ENCODE measurements around the gene SZRD1. TPM values are rescaled to one million over a fixed set of nuclear protein-coding genes. Genes with fewer than 3 reads are reported as not detected.

Gene SZRD1
- total and polyA plus RNA-seq, 2 of the 8 experiments (the other 6 are each of a cell fraction or from before 2014, with no cell fraction given) = 97.8 to 108 TPM

GRCh38 chr1:16367258-16367967, 371 bp downstream of the SZRD1 start (continued):
- no peak for TF ChIP-seq POU5F1 (IDR thresholded peaks at IDR 0.05; ENCODE audit: low read depth, low read length)
- TF ChIP-seq CEBPB (IDR thresholded peaks at IDR 0.05; ENCODE audit: low read depth, low read length) = no peak
- no peak for TF ChIP-seq MAFK (IDR thresholded peaks at IDR 0.05; ENCODE audit: low read depth, low read length)
- no peak for TF ChIP-seq JUN (IDR thresholded peaks at IDR 0.05; ENCODE audit: low read depth, low read length)
- TF ChIP-seq SIX5 (IDR thresholded peaks at IDR 0.05; ENCODE audit: low read depth, low read length) = no peak
- no peak for TF ChIP-seq CBX5 (IDR thresholded peaks at IDR 0.05; ENCODE audit: low read depth, low read length)
- TF ChIP-seq, protein P1, sequence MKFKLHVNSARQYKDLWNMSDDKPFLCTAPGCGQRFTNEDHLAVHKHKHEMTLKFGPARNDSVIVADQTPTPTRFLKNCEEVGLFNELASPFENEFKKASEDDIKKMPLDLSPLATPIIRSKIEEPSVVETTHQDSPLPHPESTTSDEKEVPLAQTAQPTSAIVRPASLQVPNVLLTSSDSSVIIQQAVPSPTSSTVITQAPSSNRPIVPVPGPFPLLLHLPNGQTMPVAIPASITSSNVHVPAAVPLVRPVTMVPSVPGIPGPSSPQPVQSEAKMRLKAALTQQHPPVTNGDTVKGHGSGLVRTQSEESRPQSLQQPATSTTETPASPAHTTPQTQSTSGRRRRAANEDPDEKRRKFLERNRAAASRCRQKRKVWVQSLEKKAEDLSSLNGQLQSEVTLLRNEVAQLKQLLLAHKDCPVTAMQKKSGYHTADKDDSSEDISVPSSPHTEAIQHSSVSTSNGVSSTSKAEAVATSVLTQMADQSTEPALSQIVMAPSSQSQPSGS (IDR thresholded peaks at IDR 0.05; ENCODE audit: low read length) = no peak
- TF ChIP-seq ATF3 (IDR thresholded peaks at IDR 0.05; ENCODE audit: insufficient read depth, low read depth, low read length) = no peak
- TF ChIP-seq RAD21 (IDR thresholded peaks at IDR 0.05 in 1 of 2, conservative IDR thresholded peaks at IDR 0.05 in 1 of 2; ENCODE audit: low read depth in 2 of 2, low read length in 2 of 2) = no peak
- no peak for TF ChIP-seq BCL11A (IDR thresholded peaks at IDR 0.05; ENCODE audit: low read depth in 2 of 2, low read length in 2 of 2)
- no peak for TF ChIP-seq RBBP5 (IDR thresholded peaks at IDR 0.05; ENCODE audit: borderline replicate concordance, low read depth, low read length)
- TF ChIP-seq CHD1 (IDR thresholded peaks at IDR 0.05; ENCODE audit: low read depth, low read length) = no peak
- TF ChIP-seq GTF2F1 (IDR thresholded peaks at IDR 0.05; ENCODE audit: borderline replicate concordance, low read depth, low read length) = no peak
- no peak for TF ChIP-seq HDAC6 (IDR thresholded peaks at IDR 0.05; ENCODE audit: low read depth, low read length)
- no peak for TF ChIP-seq RXRA (IDR thresholded peaks at IDR 0.05; ENCODE audit: insufficient read depth, low read depth, low read length)
- TF ChIP-seq USF2 (IDR thresholded peaks at IDR 0.05; ENCODE audit: low read length) = no peak
- no peak for TF ChIP-seq EGR1 (IDR thresholded peaks at IDR 0.05; ENCODE audit: borderline replicate concordance, low read depth, low read length)
- TF ChIP-seq, protein P2, sequence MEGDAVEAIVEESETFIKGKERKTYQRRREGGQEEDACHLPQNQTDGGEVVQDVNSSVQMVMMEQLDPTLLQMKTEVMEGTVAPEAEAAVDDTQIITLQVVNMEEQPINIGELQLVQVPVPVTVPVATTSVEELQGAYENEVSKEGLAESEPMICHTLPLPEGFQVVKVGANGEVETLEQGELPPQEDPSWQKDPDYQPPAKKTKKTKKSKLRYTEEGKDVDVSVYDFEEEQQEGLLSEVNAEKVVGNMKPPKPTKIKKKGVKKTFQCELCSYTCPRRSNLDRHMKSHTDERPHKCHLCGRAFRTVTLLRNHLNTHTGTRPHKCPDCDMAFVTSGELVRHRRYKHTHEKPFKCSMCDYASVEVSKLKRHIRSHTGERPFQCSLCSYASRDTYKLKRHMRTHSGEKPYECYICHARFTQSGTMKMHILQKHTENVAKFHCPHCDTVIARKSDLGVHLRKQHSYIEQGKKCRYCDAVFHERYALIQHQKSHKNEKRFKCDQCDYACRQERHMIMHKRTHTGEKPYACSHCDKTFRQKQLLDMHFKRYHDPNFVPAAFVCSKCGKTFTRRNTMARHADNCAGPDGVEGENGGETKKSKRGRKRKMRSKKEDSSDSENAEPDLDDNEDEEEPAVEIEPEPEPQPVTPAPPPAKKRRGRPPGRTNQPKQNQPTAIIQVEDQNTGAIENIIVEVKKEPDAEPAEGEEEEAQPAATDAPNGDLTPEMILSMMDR (IDR thresholded peaks at IDR 0.05; ENCODE audit: control extremely low read depth in 1 of 3, insufficient read depth in 1 of 3, low read depth in 1 of 3, low read length in 3 of 3) = no peak

Measured in H1 (cell line).